GM12872 (cell line): Measurements from ENCODE around the gene LRBA.

Source experiments
- CTCF ChIP-seq: IDR thresholded peaks from 3 replicates; pipeline ENCODE4 v1.5.1; 2011; ENCODE audit warnings: low read depth, mild to moderate bottlenecking, low read length, moderate library complexity; ENCODE audit not compliant: insufficient read depth

The LRBA gene

GRCh38 chr4:150501009-150501727 lies 513.9 kb downstream of the LRBA start:
- TF ChIP-seq CTCF = no peak

- no peak for TF ChIP-seq CTCF
Observed at GRCh38 chr4:150497612-150498011, 517.5 kb downstream of the LRBA start.

- TF ChIP-seq CTCF = no peak
Observed at GRCh38 chr4:150495550-150495949, 519.5 kb downstream of the LRBA start.

- TF ChIP-seq CTCF = no peak
Observed at GRCh38 chr4:150493851-150494250, 521.2 kb downstream of the LRBA start.

GRCh38 chr4:150491132-150492049 lies 523.7 kb downstream of the LRBA start:
- no peak for TF ChIP-seq CTCF

- TF ChIP-seq CTCF = no peak
Observed at GRCh38 chr4:150482581-150482980, 532.5 kb downstream of the LRBA start.

- no peak for TF ChIP-seq CTCF
Observed at GRCh38 chr4:150479657-150480056, 535.4 kb downstream of the LRBA start.
